ENCODE results near the gene LMBR1L.
A peak's percentile ranks its signal among the peaks of the same experiment; 100 is the strongest.

LMBR1L gene

GRCh38 chr12:49109641-49110463 is 795 bp downstream of the LMBR1L start:
- H3K4me3 ChIP-seq (ENCODE audit: low read depth, low read length) = peak overlapping the region; percentile 96

DNA sequence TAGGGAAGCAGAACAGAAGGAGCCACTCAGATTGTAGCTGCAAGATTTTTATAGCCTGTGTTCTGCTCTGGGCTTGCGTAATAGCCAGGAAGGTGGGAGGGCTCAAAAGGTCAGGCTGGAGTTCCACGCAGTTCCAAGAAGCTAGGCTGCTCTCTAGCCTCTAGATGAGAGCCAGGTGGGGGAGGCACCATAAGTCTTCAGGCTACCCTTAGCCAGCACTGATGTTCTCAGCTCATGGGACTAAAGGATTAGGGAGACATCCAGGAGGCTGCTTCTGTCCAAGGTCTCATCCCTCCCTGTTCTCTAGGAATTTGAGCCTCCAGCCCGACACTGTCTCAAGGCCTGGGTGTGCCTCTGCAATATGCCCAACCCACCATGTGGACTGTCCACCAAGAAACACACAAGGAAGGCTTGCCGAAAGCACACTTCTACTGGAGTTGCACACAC is 1.7 kb downstream of the LMBR1L start:
- peak overlapping the region; percentile 96 for H3K4me3 ChIP-seq (ENCODE audit: low read depth, low read length)
- TF ChIP-seq, protein P1, sequence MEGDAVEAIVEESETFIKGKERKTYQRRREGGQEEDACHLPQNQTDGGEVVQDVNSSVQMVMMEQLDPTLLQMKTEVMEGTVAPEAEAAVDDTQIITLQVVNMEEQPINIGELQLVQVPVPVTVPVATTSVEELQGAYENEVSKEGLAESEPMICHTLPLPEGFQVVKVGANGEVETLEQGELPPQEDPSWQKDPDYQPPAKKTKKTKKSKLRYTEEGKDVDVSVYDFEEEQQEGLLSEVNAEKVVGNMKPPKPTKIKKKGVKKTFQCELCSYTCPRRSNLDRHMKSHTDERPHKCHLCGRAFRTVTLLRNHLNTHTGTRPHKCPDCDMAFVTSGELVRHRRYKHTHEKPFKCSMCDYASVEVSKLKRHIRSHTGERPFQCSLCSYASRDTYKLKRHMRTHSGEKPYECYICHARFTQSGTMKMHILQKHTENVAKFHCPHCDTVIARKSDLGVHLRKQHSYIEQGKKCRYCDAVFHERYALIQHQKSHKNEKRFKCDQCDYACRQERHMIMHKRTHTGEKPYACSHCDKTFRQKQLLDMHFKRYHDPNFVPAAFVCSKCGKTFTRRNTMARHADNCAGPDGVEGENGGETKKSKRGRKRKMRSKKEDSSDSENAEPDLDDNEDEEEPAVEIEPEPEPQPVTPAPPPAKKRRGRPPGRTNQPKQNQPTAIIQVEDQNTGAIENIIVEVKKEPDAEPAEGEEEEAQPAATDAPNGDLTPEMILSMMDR (IDR thresholded peaks at IDR 0.05; ENCODE audit: low read depth, low read length) = no peak

More at GRCh38 chr12:49109641-49110463, 795 bp downstream of the LMBR1L start:
- TF ChIP-seq, protein P1 (IDR thresholded peaks at IDR 0.05; ENCODE audit: low read depth, low read length) = no peak

- H3K4me3 ChIP-seq (ENCODE audit: low read depth, low read length) = no peak overlapping the region
- TF ChIP-seq, protein P1 (IDR thresholded peaks at IDR 0.05; ENCODE audit: low read depth, low read length) = no peak
Observed at GRCh38 chr12:49105504-49106084, 5.1 kb downstream of the LMBR1L start.

- TF ChIP-seq, protein P1 (IDR thresholded peaks at IDR 0.05; ENCODE audit: low read depth, low read length) = no peak
- no peak overlapping the region for H3K4me3 ChIP-seq (ENCODE audit: low read depth, low read length)
Observed at GRCh38 chr12:49104822-49105221, 5.8 kb downstream of the LMBR1L start.

- TF ChIP-seq, protein P1 (IDR thresholded peaks at IDR 0.05; ENCODE audit: low read depth, low read length) = no peak
Observed at GRCh38 chr12:49100380-49100779, 10.3 kb downstream of the LMBR1L start.

GRCh38 chr12:49098703-49099102 is 11.9 kb downstream of the LMBR1L start:
- H3K4me3 ChIP-seq (ENCODE audit: low read depth, low read length) = no peak overlapping the region
- TF ChIP-seq, protein P1 (IDR thresholded peaks at IDR 0.05; ENCODE audit: low read depth, low read length) = no peak

More at GRCh38 chr12:49100380-49100779, 10.3 kb downstream of the LMBR1L start:
- H3K4me3 ChIP-seq (ENCODE audit: low read depth, low read length) = no peak overlapping the region

- TF ChIP-seq, protein P1 (IDR thresholded peaks at IDR 0.05; ENCODE audit: low read depth, low read length) = peak; percentile 83
Observed at GRCh38 chr12:49098035-49098451, 12.6 kb downstream of the LMBR1L start.

More at GRCh38 chr12:49098035-49098451, 12.6 kb downstream of the LMBR1L start:
- H3K4me3 ChIP-seq (ENCODE audit: low read depth, low read length) = no peak overlapping the region
